ENCODE data around the gene OXSM.

OXSM gene

GRCh38 chr3:25821746-25822573 lies 32.1 kb downstream of the OXSM start:
- H3K4me1 ChIP-seq (ENCODE audit: control insufficient read depth in 2 of 2, insufficient read depth in 1 of 2, low read depth in 1 of 2, low read length in 2 of 2) = peaks cover 0 to 4% of the 10 kb centered on the region in 2 donors
- no peak overlapping the region for H4K8ac ChIP-seq (ENCODE audit: low read depth, low read length)
- no peak overlapping the region for H2BK12ac ChIP-seq (ENCODE audit: low read length)
- no peak overlapping the region for H3K18ac ChIP-seq (ENCODE audit: low read length)
- H3K4me2 ChIP-seq (ENCODE audit: insufficient read depth, low read length, poor library complexity, severe bottlenecking) = no peak overlapping the region
- H3K9me3 ChIP-seq (replicated peaks in 1 of 2; ENCODE audit: control insufficient read depth in 2 of 2, insufficient read depth in 1 of 2, low read depth in 1 of 2, low read length in 2 of 2) = no peaks in the 10 kb centered on the region
- H3K4ac ChIP-seq (ENCODE audit: low read length) = no peak overlapping the region
- H2AFZ ChIP-seq (ENCODE audit: low read length) = no peak overlapping the region
- no peak overlapping the region for H2AK5ac ChIP-seq (ENCODE audit: low read depth, low read length)
- no peak overlapping the region for H3K27ac ChIP-seq (replicated peaks; ENCODE audit: low read length)
- H2BK120ac ChIP-seq (ENCODE audit: low read depth, low read length) = no peak overlapping the region
- no peak overlapping the region for H4K91ac ChIP-seq (ENCODE audit: low read depth, low read length, poor library complexity)
- no peaks in the 10 kb centered on the region for H3K79me1 ChIP-seq (ENCODE audit: low read depth, low read length)
- no peak overlapping the region for H3K9ac ChIP-seq (ENCODE audit: low read depth, low read length, poor library complexity)
- H3K4me3 ChIP-seq (ENCODE audit: low read length in 2 of 2) = no peak overlapping the region
- DNase-seq (ENCODE audit: low spot score) = no peak
- H3K14ac ChIP-seq (ENCODE audit: low read length) = no peak overlapping the region
- H2BK15ac ChIP-seq (ENCODE audit: low read length) = no peak overlapping the region
- no peak overlapping the region for H2BK5ac ChIP-seq (ENCODE audit: low read length)
- peaks cover 0 to 3% (median 0%) of the 10 kb centered on the region in 3 experiments for H3K27me3 ChIP-seq (ENCODE audit: control insufficient read depth in 3 of 3, insufficient read depth in 3 of 3, low read depth in 1 of 3, low read length in 3 of 3)
- no CpG with 5 or more reads among the region's 4 CpGs for WGBS, 2 donors (ENCODE audit: extremely low coverage in 2 of 2, insufficient read length in 2 of 2, insufficient replicate concordance in 1 of 2)
- no peak overlapping the region for H3K23ac ChIP-seq (ENCODE audit: low read depth, low read length, poor library complexity)
- no peaks in the 10 kb centered on the region for H3K36me3 ChIP-seq (replicated peaks in 1 of 2; ENCODE audit: control insufficient read depth in 2 of 2, insufficient read depth in 2 of 2, low read length in 2 of 2)

GRCh38 chr3:25823314-25823713 lies 33.4 kb downstream of the OXSM start:
- no peak overlapping the region for H3K23ac ChIP-seq (ENCODE audit: low read depth, low read length, poor library complexity)
- H4K91ac ChIP-seq (ENCODE audit: low read depth, low read length, poor library complexity) = no peak overlapping the region
- no peak overlapping the region for H2AFZ ChIP-seq (ENCODE audit: low read length)
- no peaks in the 10 kb centered on the region for H3K79me1 ChIP-seq (ENCODE audit: low read depth, low read length)
- no peak overlapping the region for H3K9ac ChIP-seq (ENCODE audit: low read depth, low read length, poor library complexity)
- H2BK12ac ChIP-seq (ENCODE audit: low read length) = no peak overlapping the region
- H3K36me3 ChIP-seq (replicated peaks in 1 of 2; ENCODE audit: control insufficient read depth in 2 of 2, insufficient read depth in 2 of 2, low read length in 2 of 2) = no peaks in the 10 kb centered on the region
- H2AK5ac ChIP-seq (ENCODE audit: low read depth, low read length) = no peak overlapping the region
- no peak for DNase-seq (ENCODE audit: low spot score)
- H3K14ac ChIP-seq (ENCODE audit: low read length) = no peak overlapping the region
- no peak overlapping the region for H2BK120ac ChIP-seq (ENCODE audit: low read depth, low read length)
- H4K8ac ChIP-seq (ENCODE audit: low read depth, low read length) = no peak overlapping the region
- H3K18ac ChIP-seq (ENCODE audit: low read length) = no peak overlapping the region
- no peak overlapping the region for H3K4me3 ChIP-seq (ENCODE audit: low read length in 2 of 2)
- no peak overlapping the region for H3K4me2 ChIP-seq (ENCODE audit: insufficient read depth, low read length, poor library complexity, severe bottlenecking)
- no peaks in the 10 kb centered on the region for H3K9me3 ChIP-seq (replicated peaks in 1 of 2; ENCODE audit: control insufficient read depth in 2 of 2, insufficient read depth in 1 of 2, low read depth in 1 of 2, low read length in 2 of 2)
- H2BK15ac ChIP-seq (ENCODE audit: low read length) = no peak overlapping the region
- H3K27me3 ChIP-seq (ENCODE audit: control insufficient read depth in 3 of 3, insufficient read depth in 3 of 3, low read depth in 1 of 3, low read length in 3 of 3) = no peaks in the 10 kb centered on the region
- WGBS, 2 donors (ENCODE audit: extremely low coverage in 2 of 2, insufficient read length in 2 of 2, insufficient replicate concordance in 1 of 2) = no CpG with 5 or more reads among the region's 3 CpGs
- H3K4ac ChIP-seq (ENCODE audit: low read length) = no peak overlapping the region
- peaks cover 0 to 4% of the 10 kb centered on the region in 2 donors for H3K4me1 ChIP-seq (ENCODE audit: control insufficient read depth in 2 of 2, insufficient read depth in 1 of 2, low read depth in 1 of 2, low read length in 2 of 2)
- H2BK5ac ChIP-seq (ENCODE audit: low read length) = no peak overlapping the region
- H3K27ac ChIP-seq (replicated peaks; ENCODE audit: low read length) = no peak overlapping the region

- Histone ChIP-seq H2AK5ac (ENCODE audit: low read depth, low read length) (no peak overlapping the region), H3K4me2 (ENCODE audit: insufficient read depth, low read length, poor library complexity, severe bottlenecking) (no peak overlapping the region), H3K27ac (replicated peaks; ENCODE audit: low read length) (no peak overlapping the region), H4K91ac (ENCODE audit: low read depth, low read length, poor library complexity) (no peak overlapping the region), H3K14ac (ENCODE audit: low read length) (no peak overlapping the region), H3K9me3 (replicated peaks in 1 of 2; ENCODE audit: control insufficient read depth in 2 of 2, insufficient read depth in 1 of 2, low read depth in 1 of 2, low read length in 2 of 2) (no peaks in the 10 kb centered on the region), H2BK120ac (ENCODE audit: low read depth, low read length) (no peak overlapping the region), H3K23ac (ENCODE audit: low read depth, low read length, poor library complexity) (no peak overlapping the region), H2AFZ (ENCODE audit: low read length) (no peak overlapping the region), H3K4me3 (ENCODE audit: low read length in 2 of 2) (no peak overlapping the region), H3K79me1 (ENCODE audit: low read depth, low read length) (no peaks in the 10 kb centered on the region), H3K27me3 (ENCODE audit: control insufficient read depth in 3 of 3, insufficient read depth in 3 of 3, low read depth in 1 of 3, low read length in 3 of 3) (no peaks in the 10 kb centered on the region), H4K8ac (ENCODE audit: low read depth, low read length) (no peak overlapping the region), H3K18ac (ENCODE audit: low read length) (no peak overlapping the region), H2BK15ac (ENCODE audit: low read length) (no peak overlapping the region), H2BK12ac (ENCODE audit: low read length) (no peak overlapping the region), H3K36me3 (replicated peaks in 1 of 2; ENCODE audit: control insufficient read depth in 2 of 2, insufficient read depth in 2 of 2, low read length in 2 of 2) (no peaks in the 10 kb centered on the region), H2BK5ac (ENCODE audit: low read length) (no peak overlapping the region), H3K9ac (ENCODE audit: low read depth, low read length, poor library complexity) (no peak overlapping the region), H3K4ac (ENCODE audit: low read length) (no peak overlapping the region), H3K4me1 (ENCODE audit: control insufficient read depth in 2 of 2, insufficient read depth in 1 of 2, low read depth in 1 of 2, low read length in 2 of 2) (peaks cover 1 to 8% of the 10 kb centered on the region in 2 donors)
- no peak for DNase-seq (ENCODE audit: low spot score)
- no CpG with 5 or more reads among the region's 2 CpGs for WGBS, 2 donors (ENCODE audit: extremely low coverage in 2 of 2, insufficient read length in 2 of 2, insufficient replicate concordance in 1 of 2)
These were observed 36.6 kb downstream of the OXSM start for GRCh38 chr3:25826510-25826909.

GRCh38 chr3:25830373-25831280 lies 40.7 kb downstream of the OXSM start:
- no peaks in the 10 kb centered on the region for H3K9me3 ChIP-seq (replicated peaks in 1 of 2; ENCODE audit: control insufficient read depth in 2 of 2, insufficient read depth in 1 of 2, low read depth in 1 of 2, low read length in 2 of 2)
- no peak overlapping the region for H2BK5ac ChIP-seq (ENCODE audit: low read length)
- H3K36me3 ChIP-seq (replicated peaks in 1 of 2; ENCODE audit: control insufficient read depth in 2 of 2, insufficient read depth in 2 of 2, low read length in 2 of 2) = no peaks in the 10 kb centered on the region
- no peak overlapping the region for H2BK120ac ChIP-seq (ENCODE audit: low read depth, low read length)
- H3K14ac ChIP-seq (ENCODE audit: low read length) = no peak overlapping the region
- H3K27ac ChIP-seq (replicated peaks; ENCODE audit: low read length) = no peak overlapping the region
- H2AK5ac ChIP-seq (ENCODE audit: low read depth, low read length) = no peak overlapping the region
- H3K9ac ChIP-seq (ENCODE audit: low read depth, low read length, poor library complexity) = no peak overlapping the region
- no peaks in the 10 kb centered on the region for H3K79me1 ChIP-seq (ENCODE audit: low read depth, low read length)
- H3K4ac ChIP-seq (ENCODE audit: low read length) = no peak overlapping the region
- H3K18ac ChIP-seq (ENCODE audit: low read length) = no peak overlapping the region
- WGBS, 2 donors (ENCODE audit: extremely low coverage in 2 of 2, insufficient read length in 2 of 2, insufficient replicate concordance in 1 of 2) = no CpG with 5 or more reads among the region's 6 CpGs
- no peak overlapping the region for H3K4me2 ChIP-seq (ENCODE audit: insufficient read depth, low read length, poor library complexity, severe bottlenecking)
- no peak overlapping the region for H2BK15ac ChIP-seq (ENCODE audit: low read length)
- DNase-seq (ENCODE audit: low spot score) = no peak
- H4K8ac ChIP-seq (ENCODE audit: low read depth, low read length) = no peak overlapping the region
- no peak overlapping the region for H3K4me3 ChIP-seq (ENCODE audit: low read length in 2 of 2)
- H2BK12ac ChIP-seq (ENCODE audit: low read length) = no peak overlapping the region
- H3K23ac ChIP-seq (ENCODE audit: low read depth, low read length, poor library complexity) = no peak overlapping the region
- H4K91ac ChIP-seq (ENCODE audit: low read depth, low read length, poor library complexity) = no peak overlapping the region
- H3K27me3 ChIP-seq (ENCODE audit: control insufficient read depth in 3 of 3, insufficient read depth in 3 of 3, low read depth in 1 of 3, low read length in 3 of 3) = no peaks in the 10 kb centered on the region
- H2AFZ ChIP-seq (ENCODE audit: low read length) = peak overlapping the region; percentile 1
- peaks cover 3 to 8% of the 10 kb centered on the region in 2 donors for H3K4me1 ChIP-seq (ENCODE audit: control insufficient read depth in 2 of 2, insufficient read depth in 1 of 2, low read depth in 1 of 2, low read length in 2 of 2)

Data from neuronal stem cell (in vitro differentiated cells).